Umbilical cord (tissue), 2 donors: ENCODE results near the gene WDR35. TPM values are rescaled to one million over a fixed set of nuclear protein-coding genes. Genes with fewer than 3 reads are reported as not detected.
"Not testable (repeated sequence)": the region's sequence is repeated elsewhere in the genome, so short reads cannot be mapped to it uniquely, and the experiment has no call there.

Experiments
- DNase-seq: peaks from one replicate; pipeline ENCODE4 v3.0.0-alpha.2; 2015; ENCODE audit warnings: low spot score
- total RNA-seq: library from RNA; depleted of rRNA; stranded (reverse); fragments of >200 nt; gene quantifications from one replicate; pipeline ENCODE4 v1.2.3, GENCODE V29; 2014; ENCODE audit warnings: low replicate concordance; ENCODE audit not compliant: insufficient read depth

WDR35 gene
- total RNA-seq, 1 donor from 2014 or later, result 17.6 TPM

- peak; percentile 69 for DNase-seq
Measured at GRCh38 chr2:19942199-19942598, 47.7 kb downstream of the WDR35 start.

- DNase-seq, result no peak
Measured at GRCh38 chr2:19937004-19937403, 52.9 kb downstream of the WDR35 start.

GRCh38 chr2:19936203-19936602 lies 53.7 kb downstream of the WDR35 start:
- DNase-seq, result no peak

GRCh38 chr2:19933351-19933981 lies 56.4 kb downstream of the WDR35 start:
- DNase-seq, result peak; percentile 23

- no peak for DNase-seq
Measured at GRCh38 chr2:19932928-19933327, 57.0 kb downstream of the WDR35 start.

GRCh38 chr2:19929226-19929625 lies 60.7 kb downstream of the WDR35 start:
- no peak for DNase-seq

- not testable (repeated sequence) for DNase-seq
Measured at GRCh38 chr2:19927816-19928215, 62.1 kb downstream of the WDR35 start.

- DNase-seq, result not testable (repeated sequence)
Measured at GRCh38 chr2:19924526-19924925, 65.4 kb downstream of the WDR35 start.

GRCh38 chr2:19922188-19922587 lies 67.7 kb downstream of the WDR35 start:
- DNase-seq, result not testable (repeated sequence)

GRCh38 chr2:19916385-19916950 lies 73.4 kb downstream of the WDR35 start:
- DNase-seq, result no peak

GRCh38 chr2:19914266-19914975 lies 75.5 kb downstream of the WDR35 start:
- no peak for DNase-seq

GRCh38 chr2:19911808-19912509 lies 77.9 kb downstream of the WDR35 start:
- no peak for DNase-seq

GRCh38 chr2:19902216-19902740 lies 87.6 kb downstream of the WDR35 start:
- DNase-seq, result no peak

- DNase-seq, result peak; percentile 97
Measured at GRCh38 chr2:19901442-19902215, 88.3 kb downstream of the WDR35 start, which contains the start of gene TTC32. TSS of gene TTC32 (minus strand) at chr2:19901983. CDS start at chr2:19901854, 129 bp downstream.

- DNase-seq, result no peak
Measured at GRCh38 chr2:19900931-19901441, 88.9 kb downstream of the WDR35 start.

GRCh38 chr2:19899985-19900930 lies 89.6 kb downstream of the WDR35 start:
- DNase-seq, result no peak

GRCh38 chr2:19898592-19899329 lies 91.1 kb downstream of the WDR35 start:
- DNase-seq, result no peak

- DNase-seq, result no peak
Measured at GRCh38 chr2:19897623-19898245, 92.2 kb downstream of the WDR35 start.

GRCh38 chr2:19895535-19895934 lies 94.4 kb downstream of the WDR35 start:
- DNase-seq, result no peak
